ENCODE results near the gene KLHL41. TPM values are rescaled to one million over a fixed set of nuclear protein-coding genes. Genes with fewer than 3 reads are reported as not detected.

KLHL41 gene
- total and polyA plus RNA-seq, 2 of the 13 experiments (the other 11 are each of a cell fraction or from before 2014, with no cell fraction given): 0.07 to 0.31 TPM

GRCh38 chr2:169572189-169572588 is 62.7 kb downstream of the KLHL41 start:
- in situ Hi-C loops (cut with HindIII; ENCODE audit: extremely low pct_ligation_motif_present, low pct_unique_long_range_greater_than_20kb) (no loop called here), intact Hi-C loops (cut with micrococcal nuclease; ENCODE audit: unreplicated experiment) (loop anchor here (5.0 kb wide), 2 partner anchors 95 to 110 kb away; partner anchors contain the start of gene BBS5)
- DNase-seq (ENCODE audit: low spot score) (no peak), FAIRE-seq (no peak), ATAC-seq (no peak)
- Histone ChIP-seq H3K79me2 (ENCODE audit: insufficient read depth, low read length) (peaks cover 24% of the 10 kb centered on the region), H3K9ac (ENCODE audit: insufficient read depth, low read depth, low read length) (no peak overlapping the region), H3K4me3 (replicated peaks in 1 of 3; ENCODE audit: insufficient read depth in 1 of 3, low read depth in 2 of 3, low read length in 3 of 3) (peak overlapping the region in 2 of 3 experiments; percentile 84 to 86; a peak in 2 of 6 replicates), H3K27me3 (ENCODE audit: control insufficient read depth in 1 of 2, insufficient read depth in 2 of 2, low read length in 2 of 2) (no peaks in the 10 kb centered on the region; a peak in 1 of 5 replicates), H3K4me2 (ENCODE audit: low read depth, low read length) (peak overlapping the region; percentile 93), H3K36me3 (replicated peaks in 1 of 2; ENCODE audit: control insufficient read depth in 1 of 2, insufficient read depth in 2 of 2, low read length in 2 of 2) (no peaks in the 10 kb centered on the region; a peak in 1 of 5 replicates), H3K9me3 (ENCODE audit: low read length) (no peaks in the 10 kb centered on the region), H4K20me1 (ENCODE audit: insufficient read depth, low read length) (no peaks in the 10 kb centered on the region), H3K27ac (ENCODE audit: extremely low read length, insufficient read depth, low read length) (no peak overlapping the region), H2AFZ (ENCODE audit: low read length) (no peak overlapping the region), H3K4me1 (ENCODE audit: insufficient read depth, low read length) (peaks cover 22% of the 10 kb centered on the region)
- 44% methylated on average over 1 of the region's 1 CpG for WGBS (ENCODE audit: low lambda C conversion rate)
- CTCF ChIA-PET (ENCODE audit: low intra/inter-chr PET ratio, low total read pairs): no interaction called here
- POLR2A ChIA-PET: interaction anchor here (3.5 kb wide), 1 partner anchor 12 kb away, joined by 21 read pairs; the partner anchor contains the start of gene PPIG
- TF ChIP-seq ZNF430 (CRISPR knock-in tag; IDR thresholded peaks at IDR 0.05) (no peak), MIXL1 (CRISPR knock-in tag; IDR thresholded peaks at IDR 0.05) (no peak)
- no TSS peak for BruUV-seq (replicated peaks)

- H3K4me1 ChIP-seq (ENCODE audit: insufficient read depth, low read length): peaks cover 28% of the 10 kb centered on the region
- H3K36me3 ChIP-seq (replicated peaks in 1 of 2; ENCODE audit: control insufficient read depth in 1 of 2, insufficient read depth in 2 of 2, low read length in 2 of 2): no peaks in the 10 kb centered on the region; a peak in 1 of 5 replicates
- CTCF ChIA-PET (ENCODE audit: low intra/inter-chr PET ratio, low total read pairs): no interaction called here
- no peaks in the 10 kb centered on the region; a peak in 1 of 5 replicates for H3K27me3 ChIP-seq (ENCODE audit: control insufficient read depth in 1 of 2, insufficient read depth in 2 of 2, low read length in 2 of 2)
- no peaks in the 10 kb centered on the region for H3K9me3 ChIP-seq (ENCODE audit: low read length)
- TF ChIP-seq MBD4 (IDR thresholded peaks at IDR 0.05; ENCODE audit: borderline replicate concordance, low read length): no peak
- ATAC-seq (no peak), DNase-seq (ENCODE audit: low spot score) (no peak), FAIRE-seq (no peak)
- no TSS peak for BruUV-seq (replicated peaks)
- H3K79me2 ChIP-seq (ENCODE audit: insufficient read depth, low read length): peaks cover 24% of the 10 kb centered on the region
- H3K27ac ChIP-seq (ENCODE audit: extremely low read length, insufficient read depth, low read length): peak overlapping the region; percentile 52
- WGBS (ENCODE audit: low lambda C conversion rate): 3% methylated on average over 2 of the region's 2 CpGs
- H3K4me2 ChIP-seq (ENCODE audit: low read depth, low read length): peak overlapping the region; percentile 93
- peak overlapping the region; percentile 83 to 86 (median 84) for H3K4me3 ChIP-seq (replicated peaks in 1 of 3; ENCODE audit: insufficient read depth in 1 of 3, low read depth in 2 of 3, low read length in 3 of 3)
- peak overlapping the region; percentile 60 for H2AFZ ChIP-seq (ENCODE audit: low read length)
- intact Hi-C loops (cut with micrococcal nuclease; ENCODE audit: unreplicated experiment): loop anchor here (1.0 to 5.0 kb wide), 3 partner anchors 12 to 110 kb away; partner anchors contain the start of genes BBS5 and PPIG
- H4K20me1 ChIP-seq (ENCODE audit: insufficient read depth, low read length): no peaks in the 10 kb centered on the region
- in situ Hi-C loops (cut with HindIII; ENCODE audit: extremely low pct_ligation_motif_present, low pct_unique_long_range_greater_than_20kb): no loop called here
- H3K9ac ChIP-seq (ENCODE audit: insufficient read depth, low read depth, low read length): peak overlapping the region; percentile 74
- POLR2A ChIA-PET: interaction anchor here (0.9 to 3.5 kb wide), 4 partner anchors 11 to 256 kb away, joined by 3 to 21 read pairs (median 4); partner anchors contain the start of genes BBS5 and PPIG
Observed at GRCh38 chr2:169572821-169573159, 63.3 kb downstream of the KLHL41 start.

All from HepG2 (cell line).